Fibroblast of lung (primary cell): ENCODE measurements around the gene EMID1. TPM values are rescaled to one million over a fixed set of nuclear protein-coding genes. Genes with fewer than 3 reads are reported as not detected.
A peak's percentile ranks its signal among the peaks of the same experiment; 100 is the strongest.

Experiments used
- DNase-seq, 2 donors: peaks; one replicate each; pipeline versions ENCODE4 v3.0.0 to v3.0.0-alpha.2; 2010; ENCODE audit warnings: low read depth in 2 of 2
- H2AFZ ChIP-seq: 2 replicates; pipeline ENCODE4 v1.5.1; 2012; ENCODE audit warnings: low read length, control low read depth, inconsistent platforms
- H3K27ac ChIP-seq: 2 replicates; pipeline ENCODE4 v1.5.1; 2011; ENCODE audit warnings: low read length, control low read depth; ENCODE audit not compliant: insufficient read depth
- H3K27me3 ChIP-seq: 2 replicates; pipeline ENCODE4 v1.5.1; 2011; ENCODE audit warnings: mild to moderate bottlenecking, low read length; ENCODE audit not compliant: control insufficient read depth, insufficient read depth
- H3K36me3 ChIP-seq: 2 replicates; pipeline ENCODE4 v1.5.1; 2011; ENCODE audit warnings: low read length; ENCODE audit not compliant: control insufficient read depth, insufficient read depth
- H3K4me1 ChIP-seq: 2 replicates; pipeline ENCODE4 v1.5.1; 2011; ENCODE audit warnings: low read length; ENCODE audit not compliant: control insufficient read depth, insufficient read depth; ENCODE audit errors: extremely low read depth
- H3K4me2 ChIP-seq: 2 replicates; pipeline ENCODE4 v1.5.1; 2011; ENCODE audit warnings: low read length, control low read depth; ENCODE audit not compliant: insufficient read depth; ENCODE audit errors: extremely low read depth
- H3K4me3 ChIP-seq, 4 experiments: fragments of 200-600 bp in 1 of 4; sonication (generic) in 1 of 4; replicated peaks in 1 of 4; 2 replicates each; pipeline ENCODE4 v1.5.1; 2011 to 2016; ENCODE audit warnings: low read length in 4 of 4, low read depth in 3 of 4, mild to moderate bottlenecking in 3 of 4, control low read depth in 2 of 4, inconsistent platforms in 1 of 4, mixed read lengths in 1 of 4; ENCODE audit not compliant: insufficient read depth in 1 of 4; ENCODE audit errors: control extremely low read depth in 1 of 4
- H3K79me2 ChIP-seq: 2 replicates; pipeline ENCODE4 v1.5.1; 2012; ENCODE audit warnings: mild to moderate bottlenecking, low read length, inconsistent platforms; ENCODE audit not compliant: control insufficient read depth, insufficient read depth
- H3K9ac ChIP-seq: 2 replicates; pipeline ENCODE4 v1.5.1; 2011; ENCODE audit warnings: mild to moderate bottlenecking, low read length, control low read depth; ENCODE audit not compliant: insufficient read depth
- H3K9me3 ChIP-seq: 2 replicates; pipeline ENCODE4 v1.5.1; 2012; ENCODE audit warnings: low read depth, low read length; ENCODE audit not compliant: control insufficient read depth, insufficient read depth
- H4K20me1 ChIP-seq: 2 replicates; pipeline ENCODE4 v1.5.1; 2011; ENCODE audit warnings: low read length; ENCODE audit not compliant: control insufficient read depth, insufficient read depth; ENCODE audit errors: extremely low read depth
- EZH2 ChIP-seq: IDR thresholded peaks from 2 replicates; pipeline ENCODE4 v1.5.1; 2012; ENCODE audit warnings: low read length, control low read depth, mild to moderate bottlenecking; ENCODE audit errors: missing control alignments
- polyA plus RNA-seq, 2 donors: library from polyadenylated mRNA; depleted of rRNA in 1 of 2; stranded (reverse) in 1 of 2; unstranded in 1 of 2; fragments of >200 nt; gene quantifications; 2 replicates each; pipeline ENCODE4 v1.2.1, GENCODE V29; 2011 to 2012; ENCODE audit warnings: missing spikeins in 1 of 2
- total RNA-seq: library from RNA; depleted of rRNA; stranded (reverse); fragments of >200 nt; gene quantifications from 2 replicates; pipeline ENCODE4 v1.2.1, GENCODE V29; 2014
- TF ChIP-seq, protein P1 (sequence below), 2 donors: IDR thresholded peaks in 1 of 2; conservative IDR thresholded peaks in 1 of 2; 1 replicate in 1 of 2; 2 replicates in 1 of 2; pipeline ENCODE4 v1.5.1; 2011 to 2012; ENCODE audit warnings: low read length in 2 of 2, control low read depth in 1 of 2, inconsistent platforms in 1 of 2, low read depth in 1 of 2, mild to moderate bottlenecking in 1 of 2

Gene EMID1
- total and polyA plus RNA-seq, 2 donors (not counting 1 experiment from before 2014, with no cell fraction given): 0.50 TPM; not detected in 1

DNA sequence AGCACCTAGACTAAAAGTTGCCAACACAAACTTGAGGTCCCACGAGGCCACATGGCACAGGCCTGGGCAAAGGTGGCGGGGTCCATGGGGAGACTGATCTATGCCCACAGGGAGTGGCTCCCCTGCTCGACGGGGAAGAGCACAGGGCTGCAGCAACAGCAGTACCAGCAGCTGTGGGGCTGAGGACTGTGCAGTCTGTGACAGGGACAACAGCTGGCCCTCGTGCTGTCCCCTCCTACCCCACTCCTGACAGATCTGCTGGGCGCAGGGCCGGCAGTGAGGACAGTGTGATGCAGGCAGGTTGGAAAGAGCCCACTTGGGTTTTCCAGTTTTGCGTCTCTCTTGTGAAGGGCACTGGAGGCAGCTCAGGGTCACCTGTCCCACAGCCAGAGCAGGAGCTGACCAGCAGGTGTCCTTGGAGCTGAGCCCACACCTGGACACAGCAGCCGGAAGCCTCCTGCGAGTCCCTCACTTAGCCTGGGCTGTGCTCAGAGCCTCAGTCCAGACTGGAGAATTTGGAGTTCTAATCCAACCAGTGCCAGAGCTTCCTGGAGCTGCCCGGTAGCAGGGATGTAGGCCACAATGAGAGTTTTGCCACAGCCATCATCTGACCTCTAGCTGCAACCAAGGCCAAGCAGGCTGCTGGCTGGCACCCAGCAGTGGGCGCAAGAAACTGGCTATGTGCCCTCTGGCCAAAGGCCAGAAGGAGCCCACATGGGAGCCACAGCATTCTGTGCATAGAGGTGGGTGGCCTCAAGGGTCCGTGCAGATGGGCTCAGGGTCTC is 97.2 kb downstream of the EMID1 start:
- TF ChIP-seq, protein P1, sequence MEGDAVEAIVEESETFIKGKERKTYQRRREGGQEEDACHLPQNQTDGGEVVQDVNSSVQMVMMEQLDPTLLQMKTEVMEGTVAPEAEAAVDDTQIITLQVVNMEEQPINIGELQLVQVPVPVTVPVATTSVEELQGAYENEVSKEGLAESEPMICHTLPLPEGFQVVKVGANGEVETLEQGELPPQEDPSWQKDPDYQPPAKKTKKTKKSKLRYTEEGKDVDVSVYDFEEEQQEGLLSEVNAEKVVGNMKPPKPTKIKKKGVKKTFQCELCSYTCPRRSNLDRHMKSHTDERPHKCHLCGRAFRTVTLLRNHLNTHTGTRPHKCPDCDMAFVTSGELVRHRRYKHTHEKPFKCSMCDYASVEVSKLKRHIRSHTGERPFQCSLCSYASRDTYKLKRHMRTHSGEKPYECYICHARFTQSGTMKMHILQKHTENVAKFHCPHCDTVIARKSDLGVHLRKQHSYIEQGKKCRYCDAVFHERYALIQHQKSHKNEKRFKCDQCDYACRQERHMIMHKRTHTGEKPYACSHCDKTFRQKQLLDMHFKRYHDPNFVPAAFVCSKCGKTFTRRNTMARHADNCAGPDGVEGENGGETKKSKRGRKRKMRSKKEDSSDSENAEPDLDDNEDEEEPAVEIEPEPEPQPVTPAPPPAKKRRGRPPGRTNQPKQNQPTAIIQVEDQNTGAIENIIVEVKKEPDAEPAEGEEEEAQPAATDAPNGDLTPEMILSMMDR (conservative IDR thresholded peaks at IDR 0.05 in 1 of 2, IDR thresholded peaks at IDR 0.05 in 1 of 2; ENCODE audit: low read depth in 1 of 2, low read length in 2 of 2): no peak
- Histone ChIP-seq H4K20me1 (no peaks in the 10 kb centered on the region), H3K4me2 (no peak overlapping the region), H3K4me3 (no peak overlapping the region), H2AFZ (no peak overlapping the region), H3K4me1 (no peaks in the 10 kb centered on the region), H3K9ac (no peak overlapping the region), H3K9me3 (no peaks in the 10 kb centered on the region), H3K27me3 (no peaks in the 10 kb centered on the region), H3K36me3 (peaks cover 9% of the 10 kb centered on the region), H3K27ac (no peak overlapping the region), H3K79me2 (peaks cover 5% of the 10 kb centered on the region)
- DNase-seq: no peak

DNA sequence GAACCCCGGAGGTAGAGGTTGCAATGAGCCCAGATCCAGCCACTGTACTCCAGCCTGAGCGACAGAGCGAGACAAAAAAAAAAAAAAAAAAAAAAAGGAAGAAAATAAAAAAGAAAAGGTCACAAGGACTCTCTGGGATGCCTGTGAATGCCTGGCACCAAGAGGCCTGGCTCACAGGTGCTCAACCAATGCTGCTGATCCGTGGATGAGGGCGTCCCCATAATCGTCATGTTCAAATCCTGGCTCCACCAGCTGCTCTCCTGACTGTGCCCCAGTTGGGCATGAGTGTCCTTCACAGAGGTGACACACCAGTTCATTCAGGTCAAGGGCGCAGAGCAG is 100.1 kb downstream of the EMID1 start:
- H3K4me3 ChIP-seq: peak overlapping the region in 1 of 4 experiments; percentile 89
- H3K4me2 ChIP-seq: no peak overlapping the region
- H3K9ac ChIP-seq: no peak overlapping the region
- H3K9me3 ChIP-seq: no peaks in the 10 kb centered on the region
- peak overlapping the region; percentile 20 for H2AFZ ChIP-seq
- H3K79me2 ChIP-seq: peaks cover 14% of the 10 kb centered on the region
- H4K20me1 ChIP-seq: no peaks in the 10 kb centered on the region
- H3K36me3 ChIP-seq: peaks cover 2% of the 10 kb centered on the region
- H3K27ac ChIP-seq: no peak overlapping the region
- TF ChIP-seq, protein P1 (conservative IDR thresholded peaks at IDR 0.05 in 1 of 2, IDR thresholded peaks at IDR 0.05 in 1 of 2; ENCODE audit: low read depth in 1 of 2, low read length in 2 of 2): no peak
- no peak for TF ChIP-seq EZH2
- no peak for DNase-seq
- H3K27me3 ChIP-seq: no peaks in the 10 kb centered on the region
- peaks cover 14% of the 10 kb centered on the region for H3K4me1 ChIP-seq

DNA sequence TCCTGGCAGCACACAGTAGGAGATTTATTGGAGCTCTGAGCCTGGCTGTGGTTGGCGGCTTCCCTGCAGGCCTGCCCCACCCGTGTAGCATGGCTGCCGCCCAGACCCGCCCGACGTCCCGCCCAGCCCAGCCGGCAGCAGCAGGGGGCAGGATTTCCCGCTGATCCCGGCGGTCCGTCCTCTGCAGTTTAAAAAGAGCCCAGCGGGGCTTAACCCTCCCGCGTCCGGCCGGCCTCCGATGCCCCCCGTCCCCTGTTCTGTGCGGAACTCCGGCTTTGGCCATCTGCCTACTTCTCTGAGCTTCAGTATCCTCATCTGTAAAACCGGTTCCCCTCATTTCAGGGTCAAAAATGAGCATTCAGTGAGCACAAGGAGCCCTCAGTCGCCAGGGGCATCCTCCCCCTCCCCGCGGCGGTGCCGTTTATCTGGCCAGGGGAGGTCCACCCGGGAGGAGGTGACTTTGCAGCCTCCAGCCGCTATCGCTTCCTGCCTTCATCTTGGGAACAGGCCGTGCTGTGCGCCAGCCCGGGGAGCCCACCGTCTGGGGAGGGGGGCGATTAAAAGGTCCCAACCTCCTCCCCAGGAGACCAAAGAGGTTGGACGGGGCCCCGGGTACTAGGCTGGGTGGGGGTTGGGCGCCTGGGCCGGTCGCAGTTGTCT is 100.6 kb downstream of the EMID1 start, which contains the start of gene GAS2L1:
TSS of gene GAS2L1 (plus strand) at position 476 of the 660 bp plus-strand sequence. CDS start 1,456 bp downstream, outside the sequence.
- no peaks in the 10 kb centered on the region for H3K27me3 ChIP-seq
- peak within 1 kb of the TSS; percentile 71 for H3K4me2 ChIP-seq
- peaks cover 15% of the 10 kb centered on the region for H3K4me1 ChIP-seq
- TF ChIP-seq, protein P1 (conservative IDR thresholded peaks at IDR 0.05 in 1 of 2, IDR thresholded peaks at IDR 0.05 in 1 of 2; ENCODE audit: low read depth in 1 of 2, low read length in 2 of 2): peak; percentile 43 to 64
- TF ChIP-seq EZH2: no peak
- peak within 1 kb of the TSS; percentile 40 for H3K27ac ChIP-seq
- no peaks in the 10 kb centered on the region for H4K20me1 ChIP-seq
- peak within 1 kb of the TSS; percentile 97 for H2AFZ ChIP-seq
- DNase-seq: peak; percentile 80
- peaks cover 2% of the 10 kb centered on the region for H3K36me3 ChIP-seq
- H3K4me3 ChIP-seq: peak within 1 kb of the TSS; percentile 54 to 89 (median 79)
- peak within 1 kb of the TSS; percentile 72 for H3K9ac ChIP-seq
- no peaks in the 10 kb centered on the region for H3K9me3 ChIP-seq
- peaks cover 14% of the 10 kb centered on the region for H3K79me2 ChIP-seq
